ENCODE measurements around the gene SLC28A3. TPM values are rescaled to one million over a fixed set of nuclear protein-coding genes. Genes with fewer than 3 reads are reported as not detected.

Gene SLC28A3
- polyA plus RNA-seq, 1 experiment: 0.74 TPM

GRCh38 chr9:84318981-84319380, 21.6 kb downstream of the SLC28A3 start:
- ChIA-PET POLR2A (no interaction called here), CTCF (interaction anchor here (1.0 kb wide), 1 partner anchor 382 kb away, joined by 3 read pairs; no protein-coding TSS in a partner anchor)
- no peak for DNase-seq (ENCODE audit: low read depth, low spot score)
- H3K27me3 ChIP-seq (ENCODE audit: control insufficient read depth, insufficient read depth, low read length): no peaks in the 10 kb centered on the region
- no peak overlapping the region for H3K27ac ChIP-seq (ENCODE audit: low read depth, low read length)
- no peak overlapping the region for H3K4me3 ChIP-seq (ENCODE audit: low read depth, low read length)
- TF ChIP-seq, protein P1, sequence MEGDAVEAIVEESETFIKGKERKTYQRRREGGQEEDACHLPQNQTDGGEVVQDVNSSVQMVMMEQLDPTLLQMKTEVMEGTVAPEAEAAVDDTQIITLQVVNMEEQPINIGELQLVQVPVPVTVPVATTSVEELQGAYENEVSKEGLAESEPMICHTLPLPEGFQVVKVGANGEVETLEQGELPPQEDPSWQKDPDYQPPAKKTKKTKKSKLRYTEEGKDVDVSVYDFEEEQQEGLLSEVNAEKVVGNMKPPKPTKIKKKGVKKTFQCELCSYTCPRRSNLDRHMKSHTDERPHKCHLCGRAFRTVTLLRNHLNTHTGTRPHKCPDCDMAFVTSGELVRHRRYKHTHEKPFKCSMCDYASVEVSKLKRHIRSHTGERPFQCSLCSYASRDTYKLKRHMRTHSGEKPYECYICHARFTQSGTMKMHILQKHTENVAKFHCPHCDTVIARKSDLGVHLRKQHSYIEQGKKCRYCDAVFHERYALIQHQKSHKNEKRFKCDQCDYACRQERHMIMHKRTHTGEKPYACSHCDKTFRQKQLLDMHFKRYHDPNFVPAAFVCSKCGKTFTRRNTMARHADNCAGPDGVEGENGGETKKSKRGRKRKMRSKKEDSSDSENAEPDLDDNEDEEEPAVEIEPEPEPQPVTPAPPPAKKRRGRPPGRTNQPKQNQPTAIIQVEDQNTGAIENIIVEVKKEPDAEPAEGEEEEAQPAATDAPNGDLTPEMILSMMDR (IDR thresholded peaks at IDR 0.05; ENCODE audit: low read depth, low read length): no peak
- H3K9me3 ChIP-seq (ENCODE audit: control insufficient read depth, insufficient read depth, low read length): no peaks in the 10 kb centered on the region

GRCh38 chr9:84317563-84317962, 23.0 kb downstream of the SLC28A3 start:
- ChIA-PET POLR2A (no interaction called here), CTCF (interaction anchor here (3.4 kb wide), 1 partner anchor 12 kb away, joined by 17 read pairs; no protein-coding TSS in a partner anchor)
- TF ChIP-seq, protein P1 (IDR thresholded peaks at IDR 0.05; ENCODE audit: low read depth, low read length): no peak
- Histone ChIP-seq H3K9me3 (ENCODE audit: control insufficient read depth, insufficient read depth, low read length) (no peaks in the 10 kb centered on the region), H3K4me3 (ENCODE audit: low read depth, low read length) (no peak overlapping the region), H3K27ac (ENCODE audit: low read depth, low read length) (no peak overlapping the region), H3K27me3 (ENCODE audit: control insufficient read depth, insufficient read depth, low read length) (no peaks in the 10 kb centered on the region)
- DNase-seq (ENCODE audit: low read depth, low spot score): no peak

DNA sequence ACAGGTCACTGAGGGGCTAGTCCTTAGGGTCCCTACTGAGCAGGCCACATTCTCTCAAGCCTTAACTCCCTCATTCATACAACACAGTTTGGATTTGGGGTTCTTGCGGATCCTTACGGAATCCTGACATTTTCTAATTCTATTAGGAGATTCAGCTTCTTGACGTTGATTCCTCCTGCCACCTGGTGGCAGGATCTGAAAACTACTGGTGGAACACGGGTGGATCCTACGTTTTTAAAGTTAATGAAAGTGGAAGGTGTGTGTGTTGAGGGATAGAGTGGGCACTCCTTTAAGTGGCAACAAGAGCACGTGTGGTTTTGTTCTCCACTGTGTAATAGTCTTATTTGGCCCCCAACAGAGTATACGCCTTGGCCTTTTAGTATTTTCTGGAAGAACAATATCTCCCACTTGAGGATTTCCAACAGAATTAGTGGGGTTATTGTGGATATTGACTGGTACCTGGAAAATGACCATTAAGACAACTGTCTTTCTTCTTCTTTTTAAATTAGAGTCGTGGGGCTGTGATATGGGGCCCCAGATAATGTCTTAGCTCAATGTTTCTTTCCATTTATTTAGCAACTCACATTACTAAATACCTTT, 25.2 kb downstream of the SLC28A3 start:
- ChIA-PET CTCF (interaction anchor here (0.6 to 3.4 kb wide), 44 partner anchors 8 to 1899 kb away, joined by 3 to 24 read pairs (median 3); partner anchors contain the start of gene KIF27), POLR2A (no interaction called here)
- Histone ChIP-seq H3K4me3 (ENCODE audit: low read depth, low read length) (no peak overlapping the region), H3K9me3 (ENCODE audit: control insufficient read depth, insufficient read depth, low read length) (no peaks in the 10 kb centered on the region), H3K27me3 (ENCODE audit: control insufficient read depth, insufficient read depth, low read length) (no peaks in the 10 kb centered on the region), H3K27ac (ENCODE audit: low read depth, low read length) (no peak overlapping the region)
- TF ChIP-seq, protein P1 (IDR thresholded peaks at IDR 0.05; ENCODE audit: low read depth, low read length): peak; percentile 82
- DNase-seq (ENCODE audit: low read depth, low spot score): no peak

DNA sequence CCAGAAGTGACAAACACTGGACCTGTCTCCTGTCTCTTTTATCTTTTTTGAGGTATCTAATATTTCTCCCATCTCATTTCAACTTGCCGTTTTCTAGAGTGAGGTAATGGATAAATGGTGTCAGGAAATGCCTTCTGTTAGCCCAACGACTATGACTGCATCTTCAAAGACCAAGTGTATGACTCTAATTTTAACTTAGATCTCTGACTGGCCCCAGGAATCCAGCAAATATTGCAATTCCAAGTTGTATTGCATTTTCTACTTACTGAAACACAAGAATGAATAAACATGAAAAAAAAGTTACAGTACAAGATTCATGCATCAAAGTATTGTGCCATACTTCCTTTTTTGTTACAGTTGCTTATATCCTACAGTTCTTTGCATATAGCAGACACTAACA, 26.3 kb downstream of the SLC28A3 start:
- no peak overlapping the region for H3K4me3 ChIP-seq (ENCODE audit: low read depth, low read length)
- TF ChIP-seq, protein P1 (IDR thresholded peaks at IDR 0.05; ENCODE audit: low read depth, low read length): no peak
- no peak overlapping the region for H3K27ac ChIP-seq (ENCODE audit: low read depth, low read length)
- no peaks in the 10 kb centered on the region for H3K9me3 ChIP-seq (ENCODE audit: control insufficient read depth, insufficient read depth, low read length)
- DNase-seq (ENCODE audit: low read depth, low spot score): no peak
- ChIA-PET CTCF (interaction anchor here (0.9 to 3.4 kb wide), 12 partner anchors 9 to 393 kb away, joined by 3 to 17 read pairs (median 5); partner anchors contain the start of gene KIF27), POLR2A (no interaction called here)
- H3K27me3 ChIP-seq (ENCODE audit: control insufficient read depth, insufficient read depth, low read length): no peaks in the 10 kb centered on the region

DNA sequence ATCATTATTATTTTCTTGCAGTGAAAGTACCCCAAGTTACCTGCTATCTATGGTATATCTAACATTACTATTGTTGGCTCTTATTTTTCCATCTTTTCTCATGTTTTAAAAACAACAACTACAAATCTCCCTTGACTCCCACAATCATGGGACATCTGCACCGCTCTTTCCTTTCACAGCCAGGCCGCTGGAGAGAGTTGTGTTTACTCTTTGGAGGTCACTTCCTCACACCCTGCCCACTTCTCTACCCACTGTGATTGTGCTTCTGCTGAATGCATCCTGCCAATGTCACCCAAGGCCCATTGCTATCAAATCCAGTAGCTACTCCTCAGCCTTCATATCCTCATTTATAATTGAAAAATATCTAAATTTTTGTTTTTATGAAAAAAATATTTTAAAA, 29.7 kb downstream of the SLC28A3 start:
- TF ChIP-seq, protein P1 (IDR thresholded peaks at IDR 0.05; ENCODE audit: low read depth, low read length): no peak
- ChIA-PET POLR2A (no interaction called here), CTCF (interaction anchor here (0.6 kb wide), 1 partner anchor 374 kb away, joined by 5 read pairs; no protein-coding TSS in a partner anchor)
- Histone ChIP-seq H3K27ac (ENCODE audit: low read depth, low read length) (no peak overlapping the region), H3K27me3 (ENCODE audit: control insufficient read depth, insufficient read depth, low read length) (no peaks in the 10 kb centered on the region), H3K9me3 (ENCODE audit: control insufficient read depth, insufficient read depth, low read length) (no peaks in the 10 kb centered on the region), H3K4me3 (ENCODE audit: low read depth, low read length) (no peak overlapping the region)
- no peak for DNase-seq (ENCODE audit: low read depth, low spot score)

Data from AG04450 (cell line).